Stimulated activated naive CD8-positive, alpha-beta T cell treated with anti-CD3 and anti-CD28 coated beads, Interleukin-15, amount 100 ng/mL, for 72 hours (primary cell): ENCODE measurements around the gene RASSF8.

ENCODE experiments used
- ATAC-seq: fragments of 150-1000 bp; cut with Tn5 transposase; 2 replicates; pipeline ENCODE4 v1.10.0; 2021; ENCODE audit warnings: mild to moderate bottlenecking, moderate library complexity
- DNase-seq, 2 donors: peaks; one replicate each; pipeline ENCODE4 v3.0.0; 2021 to 2022
- H3K27ac Mint-ChIP-seq, 2 donors: one replicate each; pipeline ENCODE4 v1.8.0; 2022; ENCODE audit warnings: mild to moderate bottlenecking in 2 of 2, mixed read lengths in 2 of 2, moderate library complexity in 2 of 2
- H3K27me3 Mint-ChIP-seq: one replicate; pipeline ENCODE4 v1.8.0; 2022; ENCODE audit warnings: mixed read lengths
- H3K4me1 Mint-ChIP-seq: one replicate; pipeline ENCODE4 v1.8.0; 2022; ENCODE audit warnings: mild to moderate bottlenecking, mixed read lengths
- H3K4me3 Mint-ChIP-seq, 2 donors: one replicate each; pipeline ENCODE4 v1.8.0; 2022; ENCODE audit warnings: mild to moderate bottlenecking in 2 of 2, mixed read lengths in 2 of 2, moderate library complexity in 1 of 2
- H3K9me3 Mint-ChIP-seq, 2 donors: one replicate each; pipeline ENCODE4 v1.8.0; 2022; ENCODE audit warnings: mixed read lengths in 2 of 2

Gene RASSF8

DNA sequence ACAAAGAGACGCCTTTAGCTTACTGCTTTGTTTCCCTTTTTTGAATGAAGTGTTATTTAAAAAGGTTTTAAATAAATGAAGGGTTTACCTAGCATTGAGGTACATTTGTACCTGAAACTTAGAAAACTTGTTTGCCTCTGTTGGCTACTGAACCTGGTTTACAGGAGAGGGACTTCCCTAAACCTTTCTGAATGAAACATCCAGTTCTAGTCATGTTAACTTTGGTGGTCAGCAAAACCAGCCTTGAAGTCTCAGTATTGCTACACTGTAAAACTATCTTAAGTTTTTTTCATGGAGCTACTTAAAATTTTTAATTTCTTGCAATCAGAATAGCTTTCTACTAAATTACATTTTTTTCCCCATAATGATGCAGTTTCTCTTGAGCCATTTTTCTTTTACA, 38.2 kb downstream of the RASSF8 start:
- H3K9me3 Mint-ChIP-seq, result no peaks in the 10 kb centered on the region
- H3K4me3 Mint-ChIP-seq, result no peak overlapping the region
- H3K27me3 Mint-ChIP-seq, result peaks cover 8% of the 10 kb centered on the region
- H3K4me1 Mint-ChIP-seq, result no peaks in the 10 kb centered on the region
- ATAC-seq (no peak), DNase-seq (no peak)
- H3K27ac Mint-ChIP-seq, result no peak overlapping the region

- DNase-seq (no peak), ATAC-seq (no peak)
- no peak overlapping the region for H3K4me3 Mint-ChIP-seq
- no peaks in the 10 kb centered on the region for H3K4me1 Mint-ChIP-seq
- H3K9me3 Mint-ChIP-seq, result no peaks in the 10 kb centered on the region
- H3K27me3 Mint-ChIP-seq, result peaks cover 8% of the 10 kb centered on the region
- no peak overlapping the region for H3K27ac Mint-ChIP-seq
Observed at GRCh38 chr12:25997201-25997963, 38.9 kb downstream of the RASSF8 start.

DNA sequence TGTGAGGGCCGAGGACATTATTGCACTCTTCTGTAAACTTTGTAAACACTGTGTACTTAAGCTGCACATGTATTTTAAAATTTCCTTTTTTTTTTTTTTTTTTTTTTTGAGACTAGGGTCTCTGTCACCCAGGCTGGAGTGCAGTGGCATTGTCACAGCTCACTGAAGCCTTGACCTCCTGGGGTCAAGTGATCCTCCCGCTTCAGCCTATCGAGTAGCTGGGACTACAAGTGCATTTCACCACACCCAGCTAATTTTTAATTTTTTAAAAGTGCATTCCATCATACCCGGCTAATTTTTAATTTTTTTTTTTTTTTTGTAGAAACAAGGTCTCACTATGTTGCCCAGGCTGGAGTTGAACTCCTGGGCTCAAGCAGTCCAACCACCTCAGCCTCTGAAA, 42.4 kb downstream of the RASSF8 start:
- H3K4me3 Mint-ChIP-seq, result no peak overlapping the region
- no peaks in the 10 kb centered on the region for H3K4me1 Mint-ChIP-seq
- ATAC-seq (no peak), DNase-seq (no peak)
- no peak overlapping the region for H3K27ac Mint-ChIP-seq
- peaks cover 6 to 8% of the 10 kb centered on the region in 2 donors for H3K9me3 Mint-ChIP-seq
- H3K27me3 Mint-ChIP-seq, result no peaks in the 10 kb centered on the region

DNA sequence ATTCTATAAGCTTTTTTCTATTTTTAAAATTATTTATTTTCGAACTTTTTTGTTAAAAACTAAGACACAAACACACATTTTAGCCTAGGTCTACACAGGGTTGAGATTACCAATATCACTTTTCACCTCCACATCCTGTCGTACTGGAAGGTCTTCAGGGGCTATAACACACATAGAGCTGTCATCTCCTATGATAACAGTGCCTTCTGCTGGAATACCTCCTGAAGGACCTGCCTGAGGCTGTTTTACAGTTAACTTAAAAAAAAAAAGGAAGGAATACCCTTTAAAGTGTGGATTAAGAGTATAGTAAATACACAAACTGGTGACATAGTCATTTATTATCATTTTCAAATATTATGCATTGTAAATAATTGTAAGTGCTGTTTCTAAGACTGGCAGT, 43.0 kb downstream of the RASSF8 start:
- Mint-ChIP-seq H3K4me3 (no peak overlapping the region), H3K27me3 (no peaks in the 10 kb centered on the region), H3K27ac (no peak overlapping the region), H3K4me1 (no peaks in the 10 kb centered on the region), H3K9me3 (peaks cover 6 to 8% of the 10 kb centered on the region in 2 donors)
- DNase-seq, result no peak
- no peak for ATAC-seq

- H3K27ac Mint-ChIP-seq, result no peak overlapping the region
Observed at GRCh38 chr12:26003065-26003464, 44.6 kb downstream of the RASSF8 start.

GRCh38 chr12:26007566-26007965, 49.1 kb downstream of the RASSF8 start:
- DNase-seq (no peak), ATAC-seq (no peak)
- H3K4me1 Mint-ChIP-seq, result no peaks in the 10 kb centered on the region
- no peak overlapping the region for H3K27ac Mint-ChIP-seq
- H3K4me3 Mint-ChIP-seq, result no peak overlapping the region
- H3K9me3 Mint-ChIP-seq, result peaks cover 6 to 8% of the 10 kb centered on the region in 2 donors
- no peaks in the 10 kb centered on the region for H3K27me3 Mint-ChIP-seq

More at GRCh38 chr12:26003065-26003464, 44.6 kb downstream of the RASSF8 start:
- DNase-seq, result no peak
- no peak overlapping the region for H3K4me3 Mint-ChIP-seq
- H3K9me3 Mint-ChIP-seq, result peaks cover 6 to 8% of the 10 kb centered on the region in 2 donors
- no peak for ATAC-seq
- H3K27me3 Mint-ChIP-seq, result no peaks in the 10 kb centered on the region
- H3K4me1 Mint-ChIP-seq, result no peaks in the 10 kb centered on the region

- H3K4me3 Mint-ChIP-seq, result no peak overlapping the region
- H3K27ac Mint-ChIP-seq, result no peak overlapping the region
- no peaks in the 10 kb centered on the region for H3K4me1 Mint-ChIP-seq
- H3K9me3 Mint-ChIP-seq, result no peaks in the 10 kb centered on the region
- DNase-seq (no peak), ATAC-seq (no peak)
- H3K27me3 Mint-ChIP-seq, result no peaks in the 10 kb centered on the region
Observed at GRCh38 chr12:26009593-26009992, 51.1 kb downstream of the RASSF8 start.

DNA sequence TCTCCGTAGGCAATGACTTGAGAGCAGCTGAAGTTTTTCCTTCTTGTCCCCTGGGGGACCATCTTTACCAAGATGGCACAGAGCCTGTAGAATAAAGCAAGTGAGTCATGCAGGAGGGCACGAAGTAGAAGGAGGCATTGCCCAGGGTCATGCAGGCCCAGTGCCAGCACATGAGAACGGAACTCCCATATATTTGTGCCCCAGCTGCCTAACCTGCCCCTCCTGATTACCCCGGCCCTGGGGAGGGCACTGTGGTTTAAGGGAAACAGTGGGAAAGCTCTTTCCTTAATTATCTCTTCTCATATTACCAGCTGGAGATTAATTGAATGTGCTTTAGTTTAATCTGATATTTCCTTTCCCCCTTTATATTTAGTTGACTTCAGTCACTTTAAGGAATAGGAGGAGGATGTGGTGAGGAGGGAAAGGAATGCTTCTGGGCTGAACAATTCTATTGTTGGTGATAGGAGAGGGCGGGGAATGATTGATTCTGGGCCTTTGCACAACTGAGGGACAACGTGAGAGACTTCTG, 51.9 kb downstream of the RASSF8 start:
- Mint-ChIP-seq H3K9me3 (no peaks in the 10 kb centered on the region), H3K27ac (no peak overlapping the region), H3K27me3 (no peaks in the 10 kb centered on the region), H3K4me3 (no peak overlapping the region), H3K4me1 (no peaks in the 10 kb centered on the region)
- DNase-seq, result no peak
- ATAC-seq, result no peak

GRCh38 chr12:26011099-26011498, 52.6 kb downstream of the RASSF8 start:
- H3K9me3 Mint-ChIP-seq, result no peaks in the 10 kb centered on the region
- H3K27me3 Mint-ChIP-seq, result no peaks in the 10 kb centered on the region
- no peak overlapping the region for H3K27ac Mint-ChIP-seq
- no peak overlapping the region for H3K4me3 Mint-ChIP-seq
- H3K4me1 Mint-ChIP-seq, result no peaks in the 10 kb centered on the region
- ATAC-seq (no peak), DNase-seq (no peak)

DNA sequence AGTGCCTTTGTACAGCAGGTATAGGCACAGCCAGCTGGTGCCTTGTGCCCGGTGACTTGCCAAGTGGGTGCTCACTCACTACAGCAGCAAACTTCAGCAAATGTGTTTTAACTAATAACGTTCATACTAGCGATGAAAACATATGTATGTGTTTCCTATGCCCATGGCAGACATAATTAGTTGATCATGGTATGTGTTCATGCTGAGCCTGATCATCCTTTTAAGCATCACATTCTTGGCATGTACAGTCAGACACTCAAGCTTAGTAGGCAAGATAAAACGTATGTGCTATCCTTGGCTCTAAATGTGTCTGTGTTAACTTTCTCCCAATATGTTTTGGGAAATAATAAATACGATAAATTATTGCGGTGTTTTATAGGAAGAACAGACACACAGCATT, 55.6 kb downstream of the RASSF8 start:
- Mint-ChIP-seq H3K9me3 (no peaks in the 10 kb centered on the region), H3K27ac (no peak overlapping the region), H3K4me3 (no peak overlapping the region), H3K27me3 (no peaks in the 10 kb centered on the region), H3K4me1 (no peaks in the 10 kb centered on the region)
- ATAC-seq (no peak), DNase-seq (no peak)

- H3K9me3 Mint-ChIP-seq, result no peaks in the 10 kb centered on the region
- no peak overlapping the region for H3K4me3 Mint-ChIP-seq
- no peaks in the 10 kb centered on the region for H3K27me3 Mint-ChIP-seq
- no peak overlapping the region for H3K27ac Mint-ChIP-seq
- no peaks in the 10 kb centered on the region for H3K4me1 Mint-ChIP-seq
- ATAC-seq, result no peak
- DNase-seq, result no peak
Observed at GRCh38 chr12:26016516-26016915, 58.0 kb downstream of the RASSF8 start.

DNA sequence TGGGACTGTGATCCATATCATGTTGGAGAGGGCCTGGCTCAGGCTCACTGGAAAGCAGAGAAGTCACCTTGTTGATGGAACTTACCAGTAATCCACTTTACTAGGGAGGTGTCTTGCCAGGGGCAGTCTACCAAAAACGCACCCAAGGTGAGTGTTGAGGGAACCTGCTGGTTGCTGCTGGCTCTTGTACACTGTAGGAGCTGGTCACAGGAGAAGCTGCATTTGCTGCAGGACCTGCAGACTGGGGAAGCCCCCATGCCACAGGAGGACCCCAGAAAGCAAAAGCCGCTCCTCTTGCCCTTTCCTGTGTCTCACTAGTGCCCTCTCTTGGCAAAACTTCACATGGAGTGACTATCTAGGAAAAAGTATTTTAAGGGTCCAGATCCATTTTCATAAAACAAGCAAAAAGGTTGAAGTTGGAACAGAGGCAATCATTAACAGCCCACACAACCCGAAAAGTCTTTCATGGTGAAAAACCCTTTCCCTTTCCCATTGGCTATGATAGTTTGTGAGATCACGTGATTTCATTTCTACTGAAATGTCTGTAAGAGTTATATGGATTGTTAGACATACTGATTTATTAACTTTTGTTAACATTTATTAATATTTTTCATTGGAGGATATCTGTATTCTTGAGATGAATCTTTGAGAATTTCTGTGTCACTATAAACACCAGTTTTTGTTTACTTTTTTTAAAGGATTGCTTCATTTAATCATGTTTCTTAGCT, 59.2 kb downstream of the RASSF8 start:
- DNase-seq (peak; percentile 8 to 10), ATAC-seq (no peak)
- Mint-ChIP-seq H3K27me3 (peaks cover 7% of the 10 kb centered on the region), H3K27ac (no peak overlapping the region), H3K4me1 (no peaks in the 10 kb centered on the region), H3K9me3 (no peaks in the 10 kb centered on the region), H3K4me3 (no peak overlapping the region)

- no peaks in the 10 kb centered on the region for H3K9me3 Mint-ChIP-seq
- ATAC-seq (no peak), DNase-seq (no peak)
- H3K4me1 Mint-ChIP-seq, result no peaks in the 10 kb centered on the region
- H3K4me3 Mint-ChIP-seq, result no peak overlapping the region
- no peak overlapping the region for H3K27ac Mint-ChIP-seq
- peaks cover 7% of the 10 kb centered on the region for H3K27me3 Mint-ChIP-seq
Observed at GRCh38 chr12:26018926-26019325, 60.4 kb downstream of the RASSF8 start.

DNA sequence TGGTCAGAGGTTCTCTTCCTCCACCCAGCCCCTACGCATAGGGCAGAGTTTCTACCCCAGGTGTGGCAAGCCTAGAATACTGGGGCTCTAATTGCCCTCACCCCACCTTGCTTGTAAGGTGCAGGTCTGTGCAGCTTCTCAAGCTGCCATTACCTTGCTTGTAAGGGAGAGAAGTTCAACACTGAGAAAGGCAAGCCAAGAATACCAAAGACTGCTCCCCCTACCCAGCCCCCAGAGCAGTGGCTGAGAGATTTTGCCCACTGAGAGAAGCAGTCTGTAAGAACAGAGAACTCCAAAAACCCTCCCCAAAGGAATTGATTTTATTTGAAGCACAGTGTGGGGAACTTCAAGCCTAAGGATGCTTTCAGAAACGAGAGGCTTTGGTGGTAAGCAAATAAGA, 63.1 kb downstream of the RASSF8 start:
- no peak overlapping the region for H3K27ac Mint-ChIP-seq
- no peak overlapping the region for H3K4me3 Mint-ChIP-seq
- no peak for DNase-seq
- no peaks in the 10 kb centered on the region for H3K9me3 Mint-ChIP-seq
- peaks cover 7% of the 10 kb centered on the region for H3K27me3 Mint-ChIP-seq
- ATAC-seq, result no peak
- no peaks in the 10 kb centered on the region for H3K4me1 Mint-ChIP-seq

DNA sequence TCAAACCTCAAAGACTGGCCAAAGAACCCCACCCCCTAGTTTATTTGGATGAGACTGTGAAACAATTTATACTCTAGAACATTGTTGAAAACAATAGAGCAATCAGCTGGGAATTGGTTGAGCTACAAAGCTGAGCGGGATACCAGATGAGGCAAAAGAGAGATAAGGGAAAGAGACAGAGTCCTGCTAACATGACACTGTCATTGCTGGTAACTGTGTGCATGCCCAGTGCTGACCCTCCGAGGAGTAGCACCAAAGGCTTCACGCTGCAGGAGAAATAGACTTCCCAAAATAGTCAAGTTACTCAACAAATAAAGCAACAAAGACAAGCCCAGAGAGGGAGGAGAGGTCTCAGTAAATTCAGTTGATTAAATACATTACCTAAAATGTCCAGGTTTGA, 63.6 kb downstream of the RASSF8 start:
- H3K27me3 Mint-ChIP-seq, result peaks cover 7% of the 10 kb centered on the region
- no peak overlapping the region for H3K4me3 Mint-ChIP-seq
- H3K9me3 Mint-ChIP-seq, result no peaks in the 10 kb centered on the region
- no peak for ATAC-seq
- no peak overlapping the region for H3K27ac Mint-ChIP-seq
- DNase-seq, result no peak
- no peaks in the 10 kb centered on the region for H3K4me1 Mint-ChIP-seq

DNA sequence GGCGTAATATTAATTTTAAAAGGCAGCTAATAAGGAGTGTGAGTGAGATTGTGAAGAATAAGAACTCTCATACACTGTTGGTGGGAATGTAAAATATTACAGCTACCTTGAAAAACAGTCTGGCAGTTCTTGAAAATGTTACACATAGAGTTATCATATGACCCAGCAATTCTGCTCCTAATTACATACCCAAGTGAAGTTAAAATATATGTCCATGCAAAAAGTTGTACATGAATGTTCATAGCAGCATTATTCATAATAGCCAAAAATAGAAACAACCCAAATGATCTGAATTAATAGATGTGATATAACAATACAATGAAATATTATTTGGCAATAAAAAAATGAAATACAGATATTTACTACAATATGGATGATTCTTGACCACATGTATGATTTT, 68.2 kb downstream of the RASSF8 start:
- H3K27me3 Mint-ChIP-seq, result peaks cover 7% of the 10 kb centered on the region
- no peak for ATAC-seq

More for the DNA sequence above, 68.2 kb downstream of the RASSF8 start:
- Mint-ChIP-seq H3K4me1 (no peaks in the 10 kb centered on the region), H3K27ac (no peak overlapping the region), H3K4me3 (no peak overlapping the region), H3K9me3 (no peaks in the 10 kb centered on the region)
- DNase-seq, result no peak
